Measurements from ENCODE around the gene DNASE1L3.

The DNASE1L3 gene

DNA sequence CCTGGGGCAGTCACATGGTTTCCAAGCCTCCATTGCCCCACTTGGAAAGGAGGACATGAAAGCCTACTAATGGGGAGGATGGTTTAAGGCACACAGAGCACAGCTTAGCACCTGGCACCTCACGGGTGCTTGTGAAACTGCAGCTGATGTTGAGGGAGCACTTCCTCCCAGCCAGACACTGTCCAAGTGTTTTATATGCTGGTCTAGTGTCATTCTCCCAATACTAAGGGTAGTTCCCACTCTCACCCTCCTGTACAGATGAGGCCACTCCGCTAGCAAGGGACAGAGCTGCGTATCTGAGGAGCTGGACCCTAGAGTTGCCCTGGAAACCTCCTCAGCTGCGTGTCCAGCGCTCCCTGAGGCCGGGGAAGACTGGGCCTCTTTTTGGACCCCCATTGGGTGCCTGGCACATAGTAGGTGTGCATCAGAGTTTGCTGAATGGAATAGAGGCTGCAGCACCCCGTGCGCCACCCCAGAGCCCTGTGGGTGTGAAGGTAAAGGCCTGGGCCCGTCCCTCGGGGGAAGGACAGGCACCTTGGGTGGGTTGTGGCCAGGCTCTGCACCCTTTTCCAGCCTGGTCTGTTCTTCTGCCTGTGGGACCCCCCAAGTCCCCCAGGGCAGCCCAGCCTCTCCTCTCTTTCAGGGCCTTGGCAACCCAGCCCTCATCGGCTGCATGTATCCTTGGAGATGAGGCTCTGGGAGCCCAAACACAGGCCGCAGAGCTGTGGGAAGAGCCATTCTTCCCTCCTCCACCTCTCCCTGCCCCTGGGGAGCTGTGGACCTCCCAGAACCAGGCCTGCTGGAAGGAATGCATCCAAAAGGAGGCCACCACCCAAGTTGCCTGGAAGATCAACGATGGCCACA is 31.3 kb downstream of the DNASE1L3 start:
- no peak overlapping the region for H3K9ac ChIP-seq (ENCODE audit: low read length)
- H4K20me1 ChIP-seq (ENCODE audit: low read depth, low read length): no peaks in the 10 kb centered on the region
- no peaks in the 10 kb centered on the region for H3K9me2 ChIP-seq (replicated peaks; ENCODE audit: insufficient read depth, low read length)
- no peak overlapping the region for H3K27ac ChIP-seq (ENCODE audit: low read depth, low read length)
- no peaks in the 10 kb centered on the region for H3F3A ChIP-seq (ENCODE audit: insufficient read depth)
- TF ChIP-seq EZH2phosphoT487 (conservative IDR thresholded peaks at IDR 0.05; ENCODE audit: low read length): no peak
- TF ChIP-seq, protein P1, sequence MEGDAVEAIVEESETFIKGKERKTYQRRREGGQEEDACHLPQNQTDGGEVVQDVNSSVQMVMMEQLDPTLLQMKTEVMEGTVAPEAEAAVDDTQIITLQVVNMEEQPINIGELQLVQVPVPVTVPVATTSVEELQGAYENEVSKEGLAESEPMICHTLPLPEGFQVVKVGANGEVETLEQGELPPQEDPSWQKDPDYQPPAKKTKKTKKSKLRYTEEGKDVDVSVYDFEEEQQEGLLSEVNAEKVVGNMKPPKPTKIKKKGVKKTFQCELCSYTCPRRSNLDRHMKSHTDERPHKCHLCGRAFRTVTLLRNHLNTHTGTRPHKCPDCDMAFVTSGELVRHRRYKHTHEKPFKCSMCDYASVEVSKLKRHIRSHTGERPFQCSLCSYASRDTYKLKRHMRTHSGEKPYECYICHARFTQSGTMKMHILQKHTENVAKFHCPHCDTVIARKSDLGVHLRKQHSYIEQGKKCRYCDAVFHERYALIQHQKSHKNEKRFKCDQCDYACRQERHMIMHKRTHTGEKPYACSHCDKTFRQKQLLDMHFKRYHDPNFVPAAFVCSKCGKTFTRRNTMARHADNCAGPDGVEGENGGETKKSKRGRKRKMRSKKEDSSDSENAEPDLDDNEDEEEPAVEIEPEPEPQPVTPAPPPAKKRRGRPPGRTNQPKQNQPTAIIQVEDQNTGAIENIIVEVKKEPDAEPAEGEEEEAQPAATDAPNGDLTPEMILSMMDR (IDR thresholded peaks at IDR 0.05; ENCODE audit: insufficient read depth, low read length, poor library complexity, severe bottlenecking): no peak
- H3K27me3 ChIP-seq (ENCODE audit: low read length): no peaks in the 10 kb centered on the region
- no peaks in the 10 kb centered on the region for H3K79me2 ChIP-seq (ENCODE audit: insufficient read depth, low read length)
- no peak overlapping the region for H2AFZ ChIP-seq (ENCODE audit: low read depth, low read length, severe bottlenecking)
- no peaks in the 10 kb centered on the region for H3K9me3 ChIP-seq (ENCODE audit: insufficient read depth, low read length)
- H3K36me3 ChIP-seq (ENCODE audit: low read length): no peaks in the 10 kb centered on the region
- no peak overlapping the region for H3K4me2 ChIP-seq (ENCODE audit: low read depth, low read length, poor library complexity, severe bottlenecking)
- no peak overlapping the region for H3K4me3 ChIP-seq (ENCODE audit: insufficient read depth, low read length, poor library complexity, severe bottlenecking)

DNA sequence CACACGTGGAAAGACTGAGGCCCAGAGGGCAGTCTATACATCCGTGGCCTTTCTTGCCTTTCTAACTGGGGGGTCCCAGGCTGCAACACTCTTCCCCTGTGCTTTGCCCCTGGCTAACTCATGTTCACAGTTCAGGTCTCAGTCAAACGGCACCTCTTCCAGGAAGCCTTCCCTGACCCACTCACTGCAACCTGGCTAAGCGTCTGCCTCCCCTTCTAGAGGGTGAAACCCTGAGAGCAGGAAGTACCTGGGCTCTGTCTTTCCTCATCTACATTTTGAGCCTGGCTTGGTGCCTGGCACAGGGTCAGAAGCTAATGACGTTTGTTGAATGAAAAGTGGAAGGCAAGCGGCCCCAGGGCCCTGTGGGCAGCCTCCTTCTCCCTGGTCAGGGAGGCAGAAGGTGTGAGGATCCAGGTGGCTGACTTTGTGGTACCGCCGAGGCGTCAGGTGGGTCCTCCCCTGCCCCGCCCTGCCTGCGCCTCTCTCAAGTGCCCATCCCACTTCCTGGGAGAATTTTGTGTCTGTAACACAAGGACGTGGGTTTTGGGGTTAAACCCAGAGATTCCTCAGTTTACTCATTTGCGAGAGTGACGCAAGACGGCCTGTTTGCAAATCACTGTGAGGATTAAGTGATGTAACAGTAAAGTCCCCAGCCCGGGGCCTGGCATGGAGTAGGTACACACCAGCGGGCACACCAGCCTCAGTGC is 32.1 kb downstream of the DNASE1L3 start:
- no peak overlapping the region for H3K27ac ChIP-seq (ENCODE audit: low read depth, low read length)
- no peaks in the 10 kb centered on the region for H3F3A ChIP-seq (ENCODE audit: insufficient read depth)
- no peaks in the 10 kb centered on the region for H4K20me1 ChIP-seq (ENCODE audit: low read depth, low read length)
- no peak for TF ChIP-seq EZH2phosphoT487 (conservative IDR thresholded peaks at IDR 0.05; ENCODE audit: low read length)
- TF ChIP-seq, protein P1 (IDR thresholded peaks at IDR 0.05; ENCODE audit: insufficient read depth, low read length, poor library complexity, severe bottlenecking): no peak
- H3K36me3 ChIP-seq (ENCODE audit: low read length): no peaks in the 10 kb centered on the region
- H2AFZ ChIP-seq (ENCODE audit: low read depth, low read length, severe bottlenecking): no peak overlapping the region
- H3K4me3 ChIP-seq (ENCODE audit: insufficient read depth, low read length, poor library complexity, severe bottlenecking): no peak overlapping the region
- H3K9ac ChIP-seq (ENCODE audit: low read length): no peak overlapping the region
- no peaks in the 10 kb centered on the region for H3K9me2 ChIP-seq (replicated peaks; ENCODE audit: insufficient read depth, low read length)
- no peaks in the 10 kb centered on the region for H3K79me2 ChIP-seq (ENCODE audit: insufficient read depth, low read length)
- no peaks in the 10 kb centered on the region for H3K9me3 ChIP-seq (ENCODE audit: insufficient read depth, low read length)
- no peak overlapping the region for H3K4me2 ChIP-seq (ENCODE audit: low read depth, low read length, poor library complexity, severe bottlenecking)
- H3K27me3 ChIP-seq (ENCODE audit: low read length): no peaks in the 10 kb centered on the region

DNA sequence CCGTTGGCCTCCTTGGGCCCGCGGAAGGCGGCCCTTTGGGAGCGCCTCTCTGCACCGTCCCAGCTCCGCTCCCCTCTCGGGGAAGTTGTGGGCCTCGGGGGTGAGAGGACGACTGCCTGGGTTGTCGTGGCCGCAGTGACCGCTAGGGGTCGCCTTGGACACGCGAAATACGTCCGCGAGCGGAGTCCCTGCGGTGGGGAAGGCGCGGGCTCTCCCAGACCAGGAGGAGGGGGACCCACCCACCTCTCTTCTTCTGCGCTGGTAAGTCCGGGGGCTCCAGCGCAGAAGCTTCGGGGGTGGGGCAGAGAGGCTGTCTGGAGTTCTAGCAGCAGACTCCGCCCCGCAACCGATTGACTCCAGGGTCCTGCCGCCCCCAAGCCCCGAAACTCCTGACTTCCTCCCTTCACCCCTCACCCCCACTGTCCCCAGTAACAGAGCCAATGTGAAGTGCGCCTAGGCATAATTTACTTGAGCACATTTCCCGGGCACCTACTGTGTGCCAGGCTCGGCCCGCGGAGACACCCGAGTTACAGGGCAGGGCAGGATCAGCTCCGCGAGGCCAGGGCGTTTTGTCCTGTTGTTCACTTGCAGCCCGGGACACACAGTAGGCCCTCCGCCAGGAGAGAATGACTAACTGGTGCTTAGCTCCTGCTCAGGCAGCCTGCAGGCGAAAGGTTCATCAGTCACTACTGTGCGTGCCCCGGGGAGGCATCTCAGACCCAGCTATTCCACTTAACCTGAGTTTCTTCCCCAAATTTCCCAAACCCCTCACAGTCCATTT is 32.8 kb downstream of the DNASE1L3 start:
- Histone ChIP-seq H4K20me1 (ENCODE audit: low read depth, low read length) (no peaks in the 10 kb centered on the region), H3F3A (ENCODE audit: insufficient read depth) (no peaks in the 10 kb centered on the region), H3K9me3 (ENCODE audit: insufficient read depth, low read length) (no peaks in the 10 kb centered on the region), H3K9me2 (replicated peaks; ENCODE audit: insufficient read depth, low read length) (no peaks in the 10 kb centered on the region), H3K27ac (ENCODE audit: low read depth, low read length) (no peak overlapping the region), H3K79me2 (ENCODE audit: insufficient read depth, low read length) (no peaks in the 10 kb centered on the region), H2AFZ (ENCODE audit: low read depth, low read length, severe bottlenecking) (peak overlapping the region; percentile 93), H3K27me3 (ENCODE audit: low read length) (no peaks in the 10 kb centered on the region), H3K4me3 (ENCODE audit: insufficient read depth, low read length, poor library complexity, severe bottlenecking) (no peak overlapping the region), H3K36me3 (ENCODE audit: low read length) (no peaks in the 10 kb centered on the region), H3K4me2 (ENCODE audit: low read depth, low read length, poor library complexity, severe bottlenecking) (peak overlapping the region; percentile 47), H3K9ac (ENCODE audit: low read length) (no peak overlapping the region)
- TF ChIP-seq EZH2phosphoT487 (conservative IDR thresholded peaks at IDR 0.05; ENCODE audit: low read length): no peak
- TF ChIP-seq, protein P1 (IDR thresholded peaks at IDR 0.05; ENCODE audit: insufficient read depth, low read length, poor library complexity, severe bottlenecking): peak; percentile 92
